ENCODE data around the gene NTSR1. TPM values are rescaled to one million over a fixed set of nuclear protein-coding genes. Genes with fewer than 3 reads are reported as not detected.

NTSR1 gene
- total and polyA plus RNA-seq, 4 donors, result 0.03 to 0.33 (median 0.08) TPM; not detected in 1

DNA sequence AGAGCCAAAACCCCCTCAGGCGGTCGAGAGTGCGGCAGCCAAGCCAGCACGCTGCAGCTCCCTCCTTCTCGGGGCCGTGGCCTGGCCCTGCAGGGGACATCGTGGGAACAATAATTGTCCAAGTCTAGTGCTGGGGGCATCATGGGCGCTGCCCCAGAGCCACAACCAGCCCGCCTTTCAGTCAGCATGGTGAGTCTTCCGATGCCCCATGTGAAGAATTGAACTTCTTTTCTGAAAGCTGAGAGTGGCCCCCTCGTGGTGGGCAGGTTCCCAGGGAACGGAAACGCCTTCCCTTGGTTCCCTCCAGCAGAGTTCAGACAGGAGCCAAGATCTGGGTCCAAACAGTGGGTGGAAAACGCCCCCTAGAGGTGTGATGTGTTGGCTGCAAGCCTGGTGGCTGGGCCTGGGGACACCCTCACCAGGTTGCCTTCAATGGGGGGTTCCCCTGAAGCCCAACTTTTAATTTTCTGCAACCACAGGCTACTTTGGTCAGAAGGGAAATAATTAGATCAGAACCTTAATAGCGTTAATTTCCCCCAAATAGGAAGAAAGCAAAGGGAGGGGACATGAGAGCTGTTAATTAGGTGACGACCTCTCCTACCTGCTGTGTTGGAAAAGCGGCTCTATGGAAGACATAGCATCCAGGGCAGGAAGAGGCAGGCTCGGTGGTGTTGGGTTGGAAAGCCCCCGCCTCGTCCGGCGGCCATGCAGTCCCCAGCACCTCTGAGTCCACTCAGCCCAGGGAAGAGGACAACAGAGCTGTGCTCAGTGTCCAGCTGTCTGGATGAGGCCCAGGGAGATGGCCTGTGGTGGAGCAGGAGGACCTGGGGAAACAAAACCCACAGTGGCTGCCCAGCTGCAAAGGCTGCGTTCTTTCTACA lies 82.9 kb downstream of the NTSR1 start:
- peak; percentile 77 for DNase-seq (ENCODE audit: low spot score)
- Histone ChIP-seq H3K27ac (ENCODE audit: low read depth in 1 of 2, low read length in 2 of 2) (no peak overlapping the region), H3K27me3 (ENCODE audit: control insufficient read depth in 4 of 4, insufficient read depth in 4 of 4, low read length in 3 of 4) (no peaks in the 10 kb centered on the region), H3K9ac (ENCODE audit: low read depth in 1 of 2, low read length in 2 of 2) (no peak overlapping the region), H3K9me3 (ENCODE audit: control insufficient read depth in 4 of 4, low read length in 3 of 4) (no peaks in the 10 kb centered on the region), H3K36me3 (ENCODE audit: control insufficient read depth in 4 of 4, insufficient read depth in 3 of 4, low read depth in 1 of 4, low read length in 3 of 4) (no peaks in the 10 kb centered on the region), H3K4me1 (ENCODE audit: control insufficient read depth in 4 of 4, insufficient read depth in 4 of 4, low read length in 3 of 4) (peaks cover 0 to 26% (median 12%) of the 10 kb centered on the region in 4 donors), H3K4me3 (ENCODE audit: low read depth in 1 of 3, low read length in 3 of 3) (no peak overlapping the region)
- TF ChIP-seq, protein P1, sequence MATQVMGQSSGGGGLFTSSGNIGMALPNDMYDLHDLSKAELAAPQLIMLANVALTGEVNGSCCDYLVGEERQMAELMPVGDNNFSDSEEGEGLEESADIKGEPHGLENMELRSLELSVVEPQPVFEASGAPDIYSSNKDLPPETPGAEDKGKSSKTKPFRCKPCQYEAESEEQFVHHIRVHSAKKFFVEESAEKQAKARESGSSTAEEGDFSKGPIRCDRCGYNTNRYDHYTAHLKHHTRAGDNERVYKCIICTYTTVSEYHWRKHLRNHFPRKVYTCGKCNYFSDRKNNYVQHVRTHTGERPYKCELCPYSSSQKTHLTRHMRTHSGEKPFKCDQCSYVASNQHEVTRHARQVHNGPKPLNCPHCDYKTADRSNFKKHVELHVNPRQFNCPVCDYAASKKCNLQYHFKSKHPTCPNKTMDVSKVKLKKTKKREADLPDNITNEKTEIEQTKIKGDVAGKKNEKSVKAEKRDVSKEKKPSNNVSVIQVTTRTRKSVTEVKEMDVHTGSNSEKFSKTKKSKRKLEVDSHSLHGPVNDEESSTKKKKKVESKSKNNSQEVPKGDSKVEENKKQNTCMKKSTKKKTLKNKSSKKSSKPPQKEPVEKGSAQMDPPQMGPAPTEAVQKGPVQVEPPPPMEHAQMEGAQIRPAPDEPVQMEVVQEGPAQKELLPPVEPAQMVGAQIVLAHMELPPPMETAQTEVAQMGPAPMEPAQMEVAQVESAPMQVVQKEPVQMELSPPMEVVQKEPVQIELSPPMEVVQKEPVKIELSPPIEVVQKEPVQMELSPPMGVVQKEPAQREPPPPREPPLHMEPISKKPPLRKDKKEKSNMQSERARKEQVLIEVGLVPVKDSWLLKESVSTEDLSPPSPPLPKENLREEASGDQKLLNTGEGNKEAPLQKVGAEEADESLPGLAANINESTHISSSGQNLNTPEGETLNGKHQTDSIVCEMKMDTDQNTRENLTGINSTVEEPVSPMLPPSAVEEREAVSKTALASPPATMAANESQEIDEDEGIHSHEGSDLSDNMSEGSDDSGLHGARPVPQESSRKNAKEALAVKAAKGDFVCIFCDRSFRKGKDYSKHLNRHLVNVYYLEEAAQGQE (IDR thresholded peaks at IDR 0.05), result no peak
- TF ChIP-seq EGR1 (IDR thresholded peaks at IDR 0.05; ENCODE audit: low read depth in 2 of 2), result no peak
- TF ChIP-seq GABPA (IDR thresholded peaks at IDR 0.05 in 1 of 2, conservative IDR thresholded peaks at IDR 0.05 in 1 of 2), result no peak
- TF ChIP-seq, protein P2, sequence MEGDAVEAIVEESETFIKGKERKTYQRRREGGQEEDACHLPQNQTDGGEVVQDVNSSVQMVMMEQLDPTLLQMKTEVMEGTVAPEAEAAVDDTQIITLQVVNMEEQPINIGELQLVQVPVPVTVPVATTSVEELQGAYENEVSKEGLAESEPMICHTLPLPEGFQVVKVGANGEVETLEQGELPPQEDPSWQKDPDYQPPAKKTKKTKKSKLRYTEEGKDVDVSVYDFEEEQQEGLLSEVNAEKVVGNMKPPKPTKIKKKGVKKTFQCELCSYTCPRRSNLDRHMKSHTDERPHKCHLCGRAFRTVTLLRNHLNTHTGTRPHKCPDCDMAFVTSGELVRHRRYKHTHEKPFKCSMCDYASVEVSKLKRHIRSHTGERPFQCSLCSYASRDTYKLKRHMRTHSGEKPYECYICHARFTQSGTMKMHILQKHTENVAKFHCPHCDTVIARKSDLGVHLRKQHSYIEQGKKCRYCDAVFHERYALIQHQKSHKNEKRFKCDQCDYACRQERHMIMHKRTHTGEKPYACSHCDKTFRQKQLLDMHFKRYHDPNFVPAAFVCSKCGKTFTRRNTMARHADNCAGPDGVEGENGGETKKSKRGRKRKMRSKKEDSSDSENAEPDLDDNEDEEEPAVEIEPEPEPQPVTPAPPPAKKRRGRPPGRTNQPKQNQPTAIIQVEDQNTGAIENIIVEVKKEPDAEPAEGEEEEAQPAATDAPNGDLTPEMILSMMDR (IDR thresholded peaks at IDR 0.05; ENCODE audit: low read depth, low read length, missing input control), result peak; percentile 95
- TF ChIP-seq, protein P3, sequence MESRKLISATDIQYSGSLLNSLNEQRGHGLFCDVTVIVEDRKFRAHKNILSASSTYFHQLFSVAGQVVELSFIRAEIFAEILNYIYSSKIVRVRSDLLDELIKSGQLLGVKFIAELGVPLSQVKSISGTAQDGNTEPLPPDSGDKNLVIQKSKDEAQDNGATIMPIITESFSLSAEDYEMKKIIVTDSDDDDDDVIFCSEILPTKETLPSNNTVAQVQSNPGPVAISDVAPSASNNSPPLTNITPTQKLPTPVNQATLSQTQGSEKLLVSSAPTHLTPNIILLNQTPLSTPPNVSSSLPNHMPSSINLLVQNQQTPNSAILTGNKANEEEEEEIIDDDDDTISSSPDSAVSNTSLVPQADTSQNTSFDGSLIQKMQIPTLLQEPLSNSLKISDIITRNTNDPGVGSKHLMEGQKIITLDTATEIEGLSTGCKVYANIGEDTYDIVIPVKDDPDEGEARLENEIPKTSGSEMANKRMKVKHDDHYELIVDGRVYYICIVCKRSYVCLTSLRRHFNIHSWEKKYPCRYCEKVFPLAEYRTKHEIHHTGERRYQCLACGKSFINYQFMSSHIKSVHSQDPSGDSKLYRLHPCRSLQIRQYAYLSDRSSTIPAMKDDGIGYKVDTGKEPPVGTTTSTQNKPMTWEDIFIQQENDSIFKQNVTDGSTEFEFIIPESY (IDR thresholded peaks at IDR 0.05), result no peak
- no peak for TF ChIP-seq TAF1 (conservative IDR thresholded peaks at IDR 0.05)
- peak; percentile 52 for TF ChIP-seq SP1 (IDR thresholded peaks at IDR 0.05)
- no peak for TF ChIP-seq JUND (IDR thresholded peaks at IDR 0.05)
- no peak for TF ChIP-seq FOXA2 (IDR thresholded peaks at IDR 0.05)
- TF ChIP-seq HNF4A (conservative IDR thresholded peaks at IDR 0.05), result peak in 1 of 2 donors; percentile 48
- no peak for TF ChIP-seq HNF4G (IDR thresholded peaks at IDR 0.05)
- peak; percentile 57 to 78 for TF ChIP-seq RXRA (IDR thresholded peaks at IDR 0.05)
- TF ChIP-seq MAX (IDR thresholded peaks at IDR 0.05), result no peak
- no peak for TF ChIP-seq YY1 (IDR thresholded peaks at IDR 0.05)
- TF ChIP-seq RAD21 (IDR thresholded peaks at IDR 0.05), result peak; percentile 98
- TF ChIP-seq, protein P4, sequence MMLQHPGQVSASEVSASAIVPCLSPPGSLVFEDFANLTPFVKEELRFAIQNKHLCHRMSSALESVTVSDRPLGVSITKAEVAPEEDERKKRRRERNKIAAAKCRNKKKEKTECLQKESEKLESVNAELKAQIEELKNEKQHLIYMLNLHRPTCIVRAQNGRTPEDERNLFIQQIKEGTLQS (IDR thresholded peaks at IDR 0.05), result no peak
- peak; percentile 54 for TF ChIP-seq NR2F2 (IDR thresholded peaks at IDR 0.05)
- WGBS, result 40% methylated on average over 23 of the region's 23 CpGs
